KG1 (cell line): ENCODE measurements around the gene USP8.
"Not testable (repeated sequence)": the region's sequence is repeated elsewhere in the genome, so short reads cannot be mapped to it uniquely, and the experiment has no call there.

Experiments
- DNase-seq: peaks from one replicate; lab custom pipeline; 2025; lab: John Stamatoyannopoulos, UW

USP8 gene

GRCh38 chr15:50440932-50441331 lies 16.7 kb downstream of the USP8 start:
- no peak for DNase-seq

- no peak for DNase-seq
Measured at GRCh38 chr15:50452927-50453326, 28.7 kb downstream of the USP8 start.

GRCh38 chr15:50458348-50459112 lies 34.3 kb downstream of the USP8 start:
- DNase-seq: no peak

GRCh38 chr15:50463423-50464358 lies 39.5 kb downstream of the USP8 start:
- DNase-seq: no peak

- DNase-seq: no peak
Measured at GRCh38 chr15:50471072-50471471, 46.9 kb downstream of the USP8 start.

GRCh38 chr15:50476143-50476542 lies 51.9 kb downstream of the USP8 start:
- no peak for DNase-seq

- DNase-seq: no peak
Measured at GRCh38 chr15:50484781-50485180, 60.6 kb downstream of the USP8 start.

- DNase-seq: no peak
Measured at GRCh38 chr15:50485389-50485788, 61.2 kb downstream of the USP8 start.

- no peak for DNase-seq
Measured at GRCh38 chr15:50487287-50487686, 63.1 kb downstream of the USP8 start.

- no peak for DNase-seq
Measured at GRCh38 chr15:50493625-50494024, 69.4 kb downstream of the USP8 start.

GRCh38 chr15:50494547-50494946 lies 70.3 kb downstream of the USP8 start:
- DNase-seq: not testable (repeated sequence)

- no peak for DNase-seq
Measured at GRCh38 chr15:50496692-50497091, 72.5 kb downstream of the USP8 start.

- no peak for DNase-seq
Measured at GRCh38 chr15:50500352-50500751, 76.1 kb downstream of the USP8 start.

- DNase-seq: no peak
Measured at GRCh38 chr15:50501815-50502214, 77.6 kb downstream of the USP8 start.

GRCh38 chr15:50503144-50503543 lies 78.9 kb downstream of the USP8 start:
- no peak for DNase-seq

- DNase-seq: not testable (repeated sequence)
Measured at GRCh38 chr15:50505656-50506055, 81.5 kb downstream of the USP8 start.

- no peak for DNase-seq
Measured at GRCh38 chr15:50506121-50506520, 81.9 kb downstream of the USP8 start.

- no peak for DNase-seq
Measured at GRCh38 chr15:50513001-50513400, 88.8 kb downstream of the USP8 start.

- DNase-seq: no peak
Measured at GRCh38 chr15:50519740-50520425, 95.7 kb downstream of the USP8 start.

GRCh38 chr15:50523851-50524251 lies 99.6 kb downstream of the USP8 start:
- DNase-seq: no peak

- no peak for DNase-seq
Measured at GRCh38 chr15:50531163-50531562, 107.0 kb downstream of the USP8 start.

- no peak for DNase-seq
Measured at GRCh38 chr15:50531766-50532165, 107.6 kb downstream of the USP8 start.

- DNase-seq: no peak
Measured at GRCh38 chr15:50542887-50543210, 118.6 kb downstream of the USP8 start.
